ENCODE measurements around the gene ARHGAP15.

ARHGAP15 gene

GRCh38 chr2:143392358-143392757, 263.1 kb downstream of the ARHGAP15 start:
- H3K27me3 ChIP-seq (replicated peaks; ENCODE audit: control insufficient read depth, insufficient read depth, low read length), result no peaks in the 10 kb centered on the region
- no peaks in the 10 kb centered on the region for H3K4me1 ChIP-seq (ENCODE audit: control insufficient read depth, insufficient read depth, low read length)

GRCh38 chr2:143394062-143394461, 264.8 kb downstream of the ARHGAP15 start:
- Histone ChIP-seq H3K36me3 (ENCODE audit: control insufficient read depth, insufficient read depth, low read length, severe bottlenecking) (no peaks in the 10 kb centered on the region), H3K4me3 (ENCODE audit: low read length) (no peak overlapping the region), H3K27me3 (replicated peaks; ENCODE audit: control insufficient read depth, insufficient read depth, low read length) (no peaks in the 10 kb centered on the region), H3K9me3 (ENCODE audit: control insufficient read depth, low read length) (no peaks in the 10 kb centered on the region), H3K4me1 (ENCODE audit: control insufficient read depth, insufficient read depth, low read length) (peaks cover 16% of the 10 kb centered on the region), H3K9ac (ENCODE audit: low read length) (no peak overlapping the region)
- no peak for DNase-seq (ENCODE audit: low read depth)

More at GRCh38 chr2:143392358-143392757, 263.1 kb downstream of the ARHGAP15 start:
- Histone ChIP-seq H3K9me3 (ENCODE audit: control insufficient read depth, low read length) (no peaks in the 10 kb centered on the region), H3K9ac (ENCODE audit: low read length) (no peak overlapping the region), H3K4me3 (ENCODE audit: low read length) (no peak overlapping the region), H3K36me3 (ENCODE audit: control insufficient read depth, insufficient read depth, low read length, severe bottlenecking) (no peaks in the 10 kb centered on the region)
- DNase-seq (ENCODE audit: low read depth), result no peak

DNA sequence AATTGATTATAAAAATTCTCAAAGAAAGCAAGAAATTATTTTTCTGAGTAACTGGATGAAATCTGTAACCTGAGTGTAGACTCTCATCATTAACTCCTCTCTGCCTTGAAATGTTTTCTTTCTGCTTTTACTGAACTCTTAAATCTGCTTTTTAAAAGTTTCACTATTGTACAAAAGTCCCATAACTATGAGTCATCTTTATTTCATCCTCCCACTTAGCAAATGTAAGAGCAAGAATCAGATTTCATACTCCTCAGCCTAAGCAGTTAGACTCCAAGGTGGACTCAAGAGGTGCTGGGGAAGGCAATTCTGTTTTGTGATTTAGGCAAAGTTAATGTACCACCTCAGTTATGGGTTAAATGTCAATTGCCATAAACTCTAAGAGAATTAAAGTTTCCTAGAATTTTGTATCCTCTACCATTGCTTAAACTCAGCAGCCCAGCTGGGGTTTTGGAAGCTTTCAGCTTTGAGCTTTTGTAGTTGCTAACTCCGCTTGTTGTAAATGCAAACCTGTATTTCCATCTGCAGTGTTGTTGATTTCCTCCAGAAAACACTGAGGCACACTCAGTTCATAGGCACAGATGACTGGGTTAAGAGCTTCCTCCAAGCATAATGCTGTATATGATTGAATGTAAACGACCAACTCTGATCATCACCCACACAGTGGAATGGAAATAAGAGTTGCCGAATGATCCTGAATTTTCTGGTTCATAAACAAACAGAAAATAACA, 268.8 kb downstream of the ARHGAP15 start:
- Histone ChIP-seq H3K9me3 (ENCODE audit: control insufficient read depth, low read length) (no peaks in the 10 kb centered on the region), H3K27me3 (replicated peaks; ENCODE audit: control insufficient read depth, insufficient read depth, low read length) (no peaks in the 10 kb centered on the region), H3K4me3 (ENCODE audit: low read length) (peak overlapping the region; percentile 42), H3K36me3 (ENCODE audit: control insufficient read depth, insufficient read depth, low read length, severe bottlenecking) (no peaks in the 10 kb centered on the region), H3K4me1 (ENCODE audit: control insufficient read depth, insufficient read depth, low read length) (peaks cover 27% of the 10 kb centered on the region), H3K9ac (ENCODE audit: low read length) (no peak overlapping the region)
- peak; percentile 75 for DNase-seq (ENCODE audit: low read depth)

DNA sequence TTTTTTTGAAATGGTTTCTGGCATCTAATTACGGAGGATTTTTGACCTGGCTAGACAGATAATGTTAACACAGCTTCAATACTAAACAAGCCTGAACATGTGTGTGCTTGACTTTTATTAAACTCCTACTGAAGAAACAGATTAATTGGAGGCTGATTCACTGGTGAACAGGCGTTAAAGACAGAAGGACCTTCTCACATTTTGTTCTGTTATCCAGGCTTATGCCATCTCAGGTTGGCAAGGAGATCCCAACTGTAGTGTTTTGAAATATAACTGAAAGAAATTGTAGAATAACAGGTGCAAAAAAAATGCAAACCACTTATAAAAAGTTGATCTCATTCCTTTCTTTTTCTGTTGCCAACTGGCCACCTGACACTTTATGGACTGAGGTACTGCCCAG, 269.6 kb downstream of the ARHGAP15 start:
- Histone ChIP-seq H3K9me3 (ENCODE audit: control insufficient read depth, low read length) (no peaks in the 10 kb centered on the region), H3K9ac (ENCODE audit: low read length) (no peak overlapping the region), H3K27me3 (replicated peaks; ENCODE audit: control insufficient read depth, insufficient read depth, low read length) (no peaks in the 10 kb centered on the region), H3K4me1 (ENCODE audit: control insufficient read depth, insufficient read depth, low read length) (peaks cover 27% of the 10 kb centered on the region), H3K4me3 (ENCODE audit: low read length) (no peak overlapping the region), H3K36me3 (ENCODE audit: control insufficient read depth, insufficient read depth, low read length, severe bottlenecking) (no peaks in the 10 kb centered on the region)
- DNase-seq (ENCODE audit: low read depth), result no peak

GRCh38 chr2:143399631-143400069, 270.4 kb downstream of the ARHGAP15 start:
- Histone ChIP-seq H3K4me1 (ENCODE audit: control insufficient read depth, insufficient read depth, low read length) (peaks cover 27% of the 10 kb centered on the region), H3K9me3 (ENCODE audit: control insufficient read depth, low read length) (no peaks in the 10 kb centered on the region), H3K4me3 (ENCODE audit: low read length) (no peak overlapping the region), H3K27me3 (replicated peaks; ENCODE audit: control insufficient read depth, insufficient read depth, low read length) (no peaks in the 10 kb centered on the region), H3K36me3 (ENCODE audit: control insufficient read depth, insufficient read depth, low read length, severe bottlenecking) (no peaks in the 10 kb centered on the region), H3K9ac (ENCODE audit: low read length) (no peak overlapping the region)
- DNase-seq (ENCODE audit: low read depth), result peak; percentile 63

GRCh38 chr2:143401861-143402260, 272.6 kb downstream of the ARHGAP15 start:
- DNase-seq (ENCODE audit: low read depth), result no peak
- no peak overlapping the region for H3K4me3 ChIP-seq (ENCODE audit: low read length)
- peaks cover 27% of the 10 kb centered on the region for H3K4me1 ChIP-seq (ENCODE audit: control insufficient read depth, insufficient read depth, low read length)
- no peaks in the 10 kb centered on the region for H3K36me3 ChIP-seq (ENCODE audit: control insufficient read depth, insufficient read depth, low read length, severe bottlenecking)
- H3K27me3 ChIP-seq (replicated peaks; ENCODE audit: control insufficient read depth, insufficient read depth, low read length), result no peaks in the 10 kb centered on the region
- H3K9me3 ChIP-seq (ENCODE audit: control insufficient read depth, low read length), result no peaks in the 10 kb centered on the region
- H3K9ac ChIP-seq (ENCODE audit: low read length), result no peak overlapping the region

- Histone ChIP-seq H3K4me1 (ENCODE audit: control insufficient read depth, insufficient read depth, low read length) (peaks cover 27% of the 10 kb centered on the region), H3K27me3 (replicated peaks; ENCODE audit: control insufficient read depth, insufficient read depth, low read length) (no peaks in the 10 kb centered on the region), H3K9ac (ENCODE audit: low read length) (no peak overlapping the region), H3K9me3 (ENCODE audit: control insufficient read depth, low read length) (no peaks in the 10 kb centered on the region), H3K4me3 (ENCODE audit: low read length) (no peak overlapping the region), H3K36me3 (ENCODE audit: control insufficient read depth, insufficient read depth, low read length, severe bottlenecking) (no peaks in the 10 kb centered on the region)
- DNase-seq (ENCODE audit: low read depth), result no peak
Observed at GRCh38 chr2:143402451-143402850, 273.2 kb downstream of the ARHGAP15 start.

- no peaks in the 10 kb centered on the region for H3K36me3 ChIP-seq (ENCODE audit: control insufficient read depth, insufficient read depth, low read length, severe bottlenecking)
- no peak for DNase-seq (ENCODE audit: low read depth)
- H3K9ac ChIP-seq (ENCODE audit: low read length), result no peak overlapping the region
- no peaks in the 10 kb centered on the region for H3K9me3 ChIP-seq (ENCODE audit: control insufficient read depth, low read length)
- no peaks in the 10 kb centered on the region for H3K4me1 ChIP-seq (ENCODE audit: control insufficient read depth, insufficient read depth, low read length)
- H3K4me3 ChIP-seq (ENCODE audit: low read length), result no peak overlapping the region
- H3K27me3 ChIP-seq (replicated peaks; ENCODE audit: control insufficient read depth, insufficient read depth, low read length), result no peaks in the 10 kb centered on the region
Observed at GRCh38 chr2:143410082-143410897, 281.1 kb downstream of the ARHGAP15 start.

DNA sequence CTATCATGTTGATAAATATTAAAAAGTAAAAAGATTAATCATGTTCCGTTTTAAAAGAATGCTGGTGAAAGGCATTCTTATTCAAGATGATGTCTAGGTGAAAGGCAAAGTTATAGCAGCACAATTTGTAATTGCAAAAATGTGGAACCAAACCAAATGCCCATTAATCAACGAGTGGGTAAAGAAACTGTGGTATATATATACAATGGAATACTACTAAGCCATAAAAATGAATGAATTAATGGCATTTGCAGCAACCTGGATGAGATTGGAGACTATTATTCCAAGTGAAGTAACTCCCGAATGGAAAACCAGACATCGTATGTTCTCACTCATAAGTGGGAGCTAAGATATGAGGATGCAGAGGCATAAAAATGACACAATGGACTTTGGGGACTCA, 286.4 kb downstream of the ARHGAP15 start:
- H3K4me3 ChIP-seq (ENCODE audit: low read length), result no peak overlapping the region
- H3K9me3 ChIP-seq (ENCODE audit: control insufficient read depth, low read length), result no peaks in the 10 kb centered on the region
- H3K27me3 ChIP-seq (replicated peaks; ENCODE audit: control insufficient read depth, insufficient read depth, low read length), result no peaks in the 10 kb centered on the region

GRCh38 chr2:143417428-143417827, 288.2 kb downstream of the ARHGAP15 start:
- Histone ChIP-seq H3K4me1 (ENCODE audit: control insufficient read depth, insufficient read depth, low read length) (no peaks in the 10 kb centered on the region), H3K27me3 (replicated peaks; ENCODE audit: control insufficient read depth, insufficient read depth, low read length) (no peaks in the 10 kb centered on the region), H3K36me3 (ENCODE audit: control insufficient read depth, insufficient read depth, low read length, severe bottlenecking) (no peaks in the 10 kb centered on the region), H3K4me3 (ENCODE audit: low read length) (no peak overlapping the region), H3K9ac (ENCODE audit: low read length) (no peak overlapping the region), H3K9me3 (ENCODE audit: control insufficient read depth, low read length) (no peaks in the 10 kb centered on the region)
- DNase-seq (ENCODE audit: low read depth), result no peak

More for the DNA sequence above, 286.4 kb downstream of the ARHGAP15 start:
- no peak overlapping the region for H3K9ac ChIP-seq (ENCODE audit: low read length)
- no peaks in the 10 kb centered on the region for H3K36me3 ChIP-seq (ENCODE audit: control insufficient read depth, insufficient read depth, low read length, severe bottlenecking)
- DNase-seq (ENCODE audit: low read depth), result no peak
- no peaks in the 10 kb centered on the region for H3K4me1 ChIP-seq (ENCODE audit: control insufficient read depth, insufficient read depth, low read length)

DNA sequence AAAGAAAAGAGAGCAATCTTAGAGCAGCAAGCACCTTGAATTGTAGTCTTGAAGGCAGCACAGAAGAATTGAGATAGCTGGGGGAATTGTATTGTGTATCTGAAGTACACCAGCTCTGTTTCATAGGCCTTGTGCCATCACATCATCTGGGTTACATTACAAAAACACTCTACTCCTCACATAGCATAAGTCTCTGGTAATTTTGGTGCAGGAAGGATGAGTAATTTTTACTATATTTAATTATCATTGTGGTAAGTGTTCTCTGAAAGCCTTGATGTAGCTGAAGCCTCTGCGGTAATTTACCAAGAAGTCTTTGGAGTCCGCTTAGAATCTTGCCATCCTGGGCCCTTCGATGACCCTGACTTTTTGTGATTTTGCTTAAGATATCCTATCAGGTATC, 291.1 kb downstream of the ARHGAP15 start:
- no peaks in the 10 kb centered on the region for H3K36me3 ChIP-seq (ENCODE audit: control insufficient read depth, insufficient read depth, low read length, severe bottlenecking)
- H3K9ac ChIP-seq (ENCODE audit: low read length), result no peak overlapping the region
- no peak overlapping the region for H3K4me3 ChIP-seq (ENCODE audit: low read length)
- no peak for DNase-seq (ENCODE audit: low read depth)
- H3K27me3 ChIP-seq (replicated peaks; ENCODE audit: control insufficient read depth, insufficient read depth, low read length), result no peaks in the 10 kb centered on the region
- no peaks in the 10 kb centered on the region for H3K9me3 ChIP-seq (ENCODE audit: control insufficient read depth, low read length)
- peaks cover 3% of the 10 kb centered on the region for H3K4me1 ChIP-seq (ENCODE audit: control insufficient read depth, insufficient read depth, low read length)
